CD4-positive, alpha-beta T cell (primary cell): ENCODE data around the gene CAP2. TPM values are rescaled to one million over a fixed set of nuclear protein-coding genes. Genes with fewer than 3 reads are reported as not detected.

Experiments
- ATAC-seq: fragments of 200-7000 bp; cut with Tn5 transposase; one replicate; pipeline ENCODE4 v1.10.0; 2022; ENCODE audit warnings: mild to moderate bottlenecking; ENCODE audit not compliant: poor library complexity
- CTCF ChIA-PET: fragments of 350-600 bp; sonication (Branson Sonifier 250); formaldehyde crosslinking; loops from one replicate; lab custom pipeline; 2021; ENCODE audit warnings: antibody characterized with exemption, inconsistent platforms; lab: Charles Lee
- POLR2A ChIA-PET: fragments of 350-600 bp; sonication (Branson Sonifier 250); formaldehyde crosslinking; loops from one replicate; lab custom pipeline; 2021; ENCODE audit warnings: antibody characterized with exemption, inconsistent platforms; lab: Charles Lee
- DNase-seq, 14 experiments: peaks; one replicate each; pipeline ENCODE4 v3.0.0-alpha.2; 2013 to 2020; ENCODE audit warnings: mixed read lengths in 2 of 14
- H3K27ac ChIP-seq, 2 donors: one replicate each; pipeline versions ENCODE4 v1.5.1 to v1.7.0; 2013; ENCODE audit warnings: low read length in 2 of 2, low read depth in 1 of 2, mild to moderate bottlenecking in 1 of 2
- H3K27me3 ChIP-seq, 2 experiments: 1 replicate in 1 of 2; 2 replicates in 1 of 2; pipeline versions ENCODE4 v1.6.1 to v1.7.0; 2013; ENCODE audit warnings: low read length in 2 of 2, control low read depth in 1 of 2, mild to moderate bottlenecking in 1 of 2, moderate library complexity in 1 of 2; ENCODE audit not compliant: insufficient read depth in 2 of 2, control insufficient read depth in 1 of 2
- H3K36me3 ChIP-seq: one replicate; pipeline ENCODE4 v1.6.1; 2013; ENCODE audit warnings: low read length, control low read depth; ENCODE audit not compliant: insufficient read depth
- H3K4me1 ChIP-seq: one replicate; pipeline ENCODE4 v1.6.1; 2013; ENCODE audit warnings: low read length, control low read depth; ENCODE audit not compliant: insufficient read depth
- H3K4me3 ChIP-seq: one replicate; pipeline ENCODE4 v1.5.1; 2013; ENCODE audit warnings: mild to moderate bottlenecking, low read length, moderate library complexity
- H3K9me3 ChIP-seq, 2 experiments: 1 replicate in 1 of 2; 2 replicates in 1 of 2; pipeline versions ENCODE4 v1.6.1 to v1.7.0; 2013; ENCODE audit warnings: low read length in 2 of 2, mild to moderate bottlenecking in 2 of 2, control low read depth in 1 of 2, moderate library complexity in 1 of 2; ENCODE audit not compliant: control insufficient read depth in 1 of 2, insufficient read depth in 1 of 2
- H3K27ac Mint-ChIP-seq: one replicate; pipeline ENCODE4 v1.8.0; 2020; ENCODE audit warnings: mixed read lengths
- H3K27me3 Mint-ChIP-seq: one replicate; pipeline ENCODE4 v1.8.0; 2021; ENCODE audit warnings: mixed read lengths
- H3K36me3 Mint-ChIP-seq: one replicate; pipeline ENCODE4 v1.8.0; 2021; ENCODE audit warnings: low read depth, mixed read lengths
- H3K4me1 Mint-ChIP-seq: one replicate; pipeline ENCODE4 v1.8.0; 2021; ENCODE audit warnings: low read depth, mixed read lengths
- H3K4me3 Mint-ChIP-seq: one replicate; pipeline ENCODE4 v1.8.0; 2020; ENCODE audit warnings: mild to moderate bottlenecking, mixed read lengths
- H3K9me3 Mint-ChIP-seq: one replicate; pipeline ENCODE4 v1.8.0; 2020; ENCODE audit warnings: mixed read lengths
- CTCF ChIP-seq: fragments of 200-600 bp; IDR thresholded peaks from one replicate; pipeline ENCODE4 v1.8.0; 2022; ENCODE audit warnings: antibody characterized with exemption, mild to moderate bottlenecking
- intact Hi-C, 2 experiments: fragments of 100-400 bp; cut with DNase I in 1 of 2; cut with micrococcal nuclease in 1 of 2; formaldehyde crosslinking; loops; one replicate each; pipeline versions ENCODE4 v1.15.1 to v1.9.0; 2023 to 2025; cut with DNase I, micrococcal nuclease
- total RNA-seq, 174 experiments: library from RNA in 2 of 174; stranded (reverse) in 2 of 174; gene quantifications; one replicate each; pipeline ENCODE4 v1.2.3 and lab custom pipeline; 2021 to 2026

Gene CAP2
- total RNA-seq, 2 experiments from 2014 or later, result not detected

GRCh38 chr6:17456711-17457110, 63.3 kb downstream of the CAP2 start:
- ChIA-PET CTCF (no interaction called here), POLR2A (no interaction called here)
- no peaks in the 10 kb centered on the region for H3K36me3 ChIP-seq
- no peak overlapping the region for H3K27ac Mint-ChIP-seq
- no peak overlapping the region for H3K4me3 Mint-ChIP-seq
- H3K4me1 ChIP-seq, result no peaks in the 10 kb centered on the region
- TF ChIP-seq CTCF, result no peak
- no peak overlapping the region for H3K4me3 ChIP-seq
- no peaks in the 10 kb centered on the region for H3K4me1 Mint-ChIP-seq
- no peak overlapping the region for H3K27ac ChIP-seq
- no peaks in the 10 kb centered on the region for H3K27me3 ChIP-seq
- peaks cover 60% of the 10 kb centered on the region for H3K27me3 Mint-ChIP-seq
- H3K36me3 Mint-ChIP-seq, result no peaks in the 10 kb centered on the region
- no peak for DNase-seq
- H3K9me3 ChIP-seq, result no peaks in the 10 kb centered on the region
- H3K9me3 Mint-ChIP-seq, result no peaks in the 10 kb centered on the region
- no peak for ATAC-seq
- intact Hi-C loops, result no loop called here

GRCh38 chr6:17457405-17457804, 64.0 kb downstream of the CAP2 start:
- no peaks in the 10 kb centered on the region for H3K9me3 Mint-ChIP-seq
- Histone ChIP-seq H3K27ac (no peak overlapping the region), H3K4me1 (no peaks in the 10 kb centered on the region), H3K9me3 (no peaks in the 10 kb centered on the region), H3K27me3 (no peaks in the 10 kb centered on the region), H3K4me3 (no peak overlapping the region), H3K36me3 (no peaks in the 10 kb centered on the region)
- intact Hi-C loops, result no loop called here
- POLR2A ChIA-PET, result no interaction called here
- no peaks in the 10 kb centered on the region for H3K36me3 Mint-ChIP-seq
- H3K4me1 Mint-ChIP-seq, result no peaks in the 10 kb centered on the region
- CTCF ChIA-PET, result no interaction called here
- no peak overlapping the region for H3K27ac Mint-ChIP-seq
- no peak for ATAC-seq
- DNase-seq, result no peak
- TF ChIP-seq CTCF, result no peak
- peaks cover 54% of the 10 kb centered on the region for H3K27me3 Mint-ChIP-seq
- H3K4me3 Mint-ChIP-seq, result no peak overlapping the region

- CTCF ChIA-PET, result no interaction called here
Measured at GRCh38 chr6:17457956-17458355, 64.6 kb downstream of the CAP2 start.

More at GRCh38 chr6:17457956-17458355, 64.6 kb downstream of the CAP2 start:
- Mint-ChIP-seq H3K9me3 (no peaks in the 10 kb centered on the region), H3K4me3 (no peak overlapping the region), H3K36me3 (no peaks in the 10 kb centered on the region), H3K27ac (no peak overlapping the region), H3K4me1 (no peaks in the 10 kb centered on the region), H3K27me3 (peaks cover 52% of the 10 kb centered on the region)
- H3K27ac ChIP-seq, result no peak overlapping the region
- no peak for TF ChIP-seq CTCF
- ATAC-seq (no peak), DNase-seq (no peak)
- POLR2A ChIA-PET, result no interaction called here
- H3K36me3 ChIP-seq, result no peaks in the 10 kb centered on the region
- no peaks in the 10 kb centered on the region for H3K27me3 ChIP-seq
- no peak overlapping the region for H3K4me3 ChIP-seq
- intact Hi-C loops, result no loop called here
- no peaks in the 10 kb centered on the region for H3K9me3 ChIP-seq
- H3K4me1 ChIP-seq, result no peaks in the 10 kb centered on the region
